GM19240 (cell line): ENCODE data around the gene ADAMTS14.
"Not testable (repeated sequence)": the region's sequence is repeated elsewhere in the genome, so short reads cannot be mapped to it uniquely, and the experiment has no call there.

Source experiments
- DNase-seq: peaks from one replicate; pipeline ENCODE4 v3.0.0; 2011; ENCODE audit warnings: low spot score; ENCODE audit not compliant: insufficient read length

The ADAMTS14 gene

DNA sequence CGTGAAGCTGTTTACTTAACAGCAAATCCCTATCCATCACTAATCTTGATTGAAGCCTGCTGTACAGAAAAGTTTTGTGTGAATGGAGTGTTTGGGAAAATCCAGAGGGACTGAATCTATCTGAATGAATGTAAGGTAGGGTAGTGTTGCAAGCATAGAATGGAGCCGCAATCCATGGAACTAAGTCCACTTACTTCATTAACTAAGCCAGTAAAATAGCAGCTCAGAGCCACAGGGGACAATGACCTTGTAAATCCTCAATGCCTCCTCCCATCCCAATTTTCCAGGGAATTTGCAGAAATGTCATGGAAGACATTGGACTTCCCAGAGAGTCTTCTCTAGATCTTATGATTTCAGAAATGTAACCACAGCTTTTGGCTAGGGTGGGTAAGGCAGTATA lies 97.7 kb downstream of the ADAMTS14 start:
- DNase-seq, result no peak

DNA sequence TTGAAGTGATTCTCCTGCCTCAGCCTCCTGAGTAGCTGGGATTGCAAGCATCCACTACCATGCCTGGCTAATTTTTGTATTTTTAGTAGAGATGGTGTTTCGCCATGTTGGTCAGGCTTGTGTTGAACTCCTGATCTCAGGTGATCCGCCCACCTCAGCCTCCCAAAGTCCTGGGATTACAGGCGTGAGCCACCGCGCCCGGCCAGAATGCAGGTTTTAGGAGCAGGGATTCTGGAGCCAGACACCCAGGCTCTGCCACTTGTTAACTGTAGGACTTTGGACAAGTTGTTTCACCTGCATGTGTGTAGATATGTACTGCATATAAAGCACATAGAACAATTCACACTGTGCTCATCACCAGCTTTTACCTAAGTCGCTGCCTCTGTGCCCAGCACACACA lies 98.2 kb downstream of the ADAMTS14 start:
- not testable (repeated sequence) for DNase-seq

DNA sequence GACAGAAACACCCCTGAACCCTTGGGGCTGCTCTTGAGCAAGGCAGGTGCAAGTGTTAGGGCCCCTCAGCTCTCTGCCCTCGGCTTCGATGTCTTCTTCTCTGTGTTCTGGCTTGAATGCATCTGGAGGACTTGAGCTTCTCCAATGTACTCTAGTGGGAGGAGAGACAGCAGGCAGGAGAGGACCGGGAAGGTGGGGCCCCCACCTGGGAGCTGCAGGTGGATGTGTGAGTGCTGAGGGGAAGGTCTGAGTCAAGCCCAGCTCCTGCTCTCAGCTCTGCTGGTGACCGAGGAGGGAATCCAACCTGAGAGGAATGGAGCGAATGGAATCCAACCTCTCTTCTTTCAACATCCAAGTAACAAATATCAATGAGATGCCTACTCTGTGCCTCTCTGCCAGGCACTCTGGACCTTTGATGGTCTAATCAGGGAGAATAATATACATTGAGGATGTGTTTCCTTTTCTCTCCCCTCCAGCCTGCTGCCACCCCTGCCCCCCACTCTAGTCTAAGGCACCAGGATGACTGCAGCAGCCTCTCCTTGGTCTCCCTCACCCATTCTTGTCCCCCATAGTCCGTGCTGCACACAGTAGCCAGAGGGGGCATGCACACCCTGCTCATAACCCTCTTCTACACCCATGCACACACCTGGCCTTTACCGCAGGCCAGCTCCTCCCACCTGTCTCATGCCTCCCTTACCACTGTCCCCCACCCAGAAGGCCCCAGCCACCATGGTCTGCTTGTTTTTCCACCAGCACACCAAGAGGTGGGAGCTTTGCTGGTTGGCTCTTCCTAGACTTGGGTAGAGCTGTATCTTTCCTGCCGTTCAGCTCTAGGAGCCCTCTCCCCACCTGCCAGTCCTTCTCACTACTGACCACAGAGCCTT lies 99.2 kb downstream of the ADAMTS14 start:
- no peak for DNase-seq

DNA sequence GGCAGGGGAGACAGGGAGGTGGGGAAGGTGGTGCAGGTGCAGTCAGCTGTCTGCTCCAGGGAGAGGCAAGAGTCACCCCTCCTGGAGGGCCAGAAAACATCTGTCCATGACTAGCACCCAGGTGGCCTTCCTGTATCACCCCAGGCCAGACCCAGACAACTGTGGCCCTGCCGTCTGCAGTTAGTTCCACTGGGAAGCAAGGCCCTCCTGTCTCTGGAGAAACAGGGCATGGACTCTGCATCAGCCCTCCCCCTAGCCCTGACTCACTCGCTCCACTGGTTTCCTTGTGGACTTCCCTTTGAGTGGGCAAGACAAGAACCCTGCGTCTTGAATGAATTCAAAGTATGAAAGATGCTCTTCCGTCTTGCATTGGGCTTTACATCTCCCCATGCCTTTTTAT lies 100.3 kb downstream of the ADAMTS14 start:
- DNase-seq, result no peak

DNA sequence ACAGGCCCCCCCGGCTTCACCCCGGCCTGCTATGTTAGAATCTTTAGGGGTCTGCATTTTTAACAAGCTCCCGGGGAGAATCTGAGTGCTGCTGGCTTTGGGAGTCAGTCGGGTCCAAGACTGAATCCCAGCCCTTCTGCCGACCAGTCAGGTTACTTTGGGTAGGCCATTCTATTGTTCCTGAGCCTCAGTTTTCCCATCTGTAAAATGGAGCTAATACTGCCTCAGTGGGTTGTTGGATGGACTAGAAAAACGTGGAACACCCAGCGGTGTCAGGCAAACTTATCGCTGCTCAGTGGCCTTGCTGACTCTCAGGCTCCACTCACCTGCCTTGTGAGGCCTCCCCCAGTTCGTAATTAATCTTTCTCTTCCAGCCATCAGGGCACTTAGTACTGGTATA lies 101.2 kb downstream of the ADAMTS14 start:
- DNase-seq, result no peak

DNA sequence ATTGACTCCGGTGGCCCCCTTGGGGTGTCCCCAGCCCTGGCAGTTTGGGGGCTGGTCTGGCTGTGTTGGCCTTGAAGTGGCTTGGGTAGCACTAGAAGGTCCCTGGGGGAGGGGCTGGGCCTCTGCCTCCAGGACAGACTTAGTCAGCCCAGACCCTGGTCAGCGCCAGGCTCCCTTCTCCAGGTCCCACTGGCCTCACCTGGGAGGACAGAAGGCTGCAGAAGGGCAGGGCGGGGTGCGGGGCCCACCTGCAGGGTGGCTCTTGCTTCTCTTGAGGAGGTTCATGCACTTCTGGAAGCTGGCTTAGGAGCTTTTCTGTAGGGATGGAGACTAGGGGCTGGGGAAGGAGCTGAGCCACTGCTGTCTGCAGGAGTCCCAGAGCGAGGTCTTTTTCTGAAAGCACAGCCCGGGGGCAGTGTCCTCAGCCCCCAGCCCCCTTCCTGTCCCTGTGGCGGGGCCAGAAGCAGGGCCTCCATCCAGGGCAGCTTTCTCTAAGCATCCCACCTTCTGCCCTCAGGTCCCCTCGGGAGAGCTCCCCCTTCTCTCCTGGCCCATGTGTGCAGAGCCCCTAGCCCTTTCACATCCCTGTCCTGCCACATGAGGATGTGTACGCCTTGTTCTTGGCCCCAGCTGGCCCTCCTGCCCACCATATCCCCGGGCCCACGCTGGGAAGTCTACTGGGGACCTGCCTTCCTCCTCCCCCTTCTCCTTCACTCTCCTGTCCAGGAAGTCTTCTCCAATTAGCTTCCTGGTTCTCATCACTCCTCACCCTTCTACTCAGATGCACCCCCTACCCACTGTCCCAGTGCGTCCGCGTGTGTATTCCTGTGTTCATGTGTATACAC lies 101.9 kb downstream of the ADAMTS14 start:
- DNase-seq, result no peak

DNA sequence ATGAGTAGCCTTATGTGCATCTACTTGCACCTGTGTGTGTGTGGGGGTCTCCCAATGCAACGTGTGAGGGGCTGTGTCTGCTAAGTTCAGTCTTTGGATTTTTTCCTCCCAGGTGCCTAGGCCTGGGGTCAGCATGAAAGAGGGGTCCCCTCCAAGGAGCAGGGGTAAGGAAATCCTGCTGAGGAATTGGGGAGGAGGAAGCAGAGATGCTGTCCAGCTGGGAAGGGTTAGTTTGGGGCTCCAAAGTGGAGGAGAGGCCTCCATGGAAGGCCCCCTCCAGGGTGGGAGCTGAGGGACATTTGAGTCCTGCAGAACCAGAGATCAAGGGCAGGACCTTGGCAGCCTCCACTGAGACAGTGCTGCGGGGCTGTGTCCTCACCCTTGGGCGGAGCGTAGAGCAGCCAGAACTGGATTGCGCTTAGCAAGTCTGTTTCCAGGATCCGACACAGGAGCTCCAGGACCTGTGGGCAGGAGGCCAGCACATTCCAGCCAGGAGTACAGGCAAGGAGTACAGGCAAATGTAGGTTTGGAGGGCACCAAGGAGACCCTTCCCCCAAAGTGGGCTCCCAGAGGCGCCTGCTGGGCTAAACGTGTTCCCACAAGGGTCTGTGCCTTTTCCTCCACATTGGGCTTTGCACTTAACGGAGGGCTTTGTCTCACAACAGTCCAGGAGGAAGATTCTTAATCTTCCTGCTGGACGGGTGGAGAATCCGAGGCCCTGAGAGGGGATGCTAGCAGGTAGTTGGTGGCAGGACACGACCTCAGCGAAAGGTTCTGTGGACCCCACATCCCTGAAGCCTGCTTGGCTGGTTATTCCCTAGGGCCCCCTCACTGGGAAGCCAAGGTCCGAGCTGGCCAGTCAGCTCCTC lies 102.7 kb downstream of the ADAMTS14 start:
- DNase-seq, result no peak

DNA sequence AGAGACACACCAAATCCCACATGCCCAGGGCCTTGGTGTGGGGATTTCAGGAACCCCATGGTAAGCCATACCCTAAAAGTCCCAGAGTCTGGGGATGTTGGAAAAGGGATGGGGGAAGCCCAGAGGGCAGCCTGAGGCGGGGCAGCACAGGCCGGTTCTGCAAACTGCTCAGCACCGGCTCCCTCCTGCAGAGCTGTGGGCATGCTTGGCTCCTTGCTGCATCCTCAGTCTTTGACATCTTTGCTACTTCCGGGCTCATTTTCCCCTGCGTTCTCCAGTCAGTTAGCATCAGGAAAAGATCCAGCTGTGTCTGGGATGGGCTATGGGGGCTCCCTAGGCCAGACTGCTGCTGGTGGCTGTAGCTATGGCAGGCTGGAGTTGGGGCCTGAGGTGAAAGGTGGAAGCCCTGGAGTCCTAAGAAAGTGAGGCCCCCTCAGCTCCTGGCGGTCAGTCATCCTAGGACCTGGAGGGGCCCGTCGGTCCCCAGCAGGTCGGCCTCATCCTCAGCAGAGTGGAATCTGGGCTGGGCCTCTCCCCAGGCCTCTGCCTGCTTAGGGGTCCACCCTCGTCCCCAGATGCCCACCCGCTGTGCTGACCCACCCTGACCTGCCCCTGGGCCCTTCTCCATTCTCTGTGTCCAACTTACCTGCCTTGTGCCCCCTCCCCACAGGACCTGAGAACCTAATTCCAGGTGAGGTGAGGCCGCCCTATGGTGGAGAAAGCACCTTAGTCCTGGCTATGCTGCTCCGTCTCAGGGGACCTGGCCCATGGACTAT lies 103.6 kb downstream of the ADAMTS14 start:
- DNase-seq, result no peak

DNA sequence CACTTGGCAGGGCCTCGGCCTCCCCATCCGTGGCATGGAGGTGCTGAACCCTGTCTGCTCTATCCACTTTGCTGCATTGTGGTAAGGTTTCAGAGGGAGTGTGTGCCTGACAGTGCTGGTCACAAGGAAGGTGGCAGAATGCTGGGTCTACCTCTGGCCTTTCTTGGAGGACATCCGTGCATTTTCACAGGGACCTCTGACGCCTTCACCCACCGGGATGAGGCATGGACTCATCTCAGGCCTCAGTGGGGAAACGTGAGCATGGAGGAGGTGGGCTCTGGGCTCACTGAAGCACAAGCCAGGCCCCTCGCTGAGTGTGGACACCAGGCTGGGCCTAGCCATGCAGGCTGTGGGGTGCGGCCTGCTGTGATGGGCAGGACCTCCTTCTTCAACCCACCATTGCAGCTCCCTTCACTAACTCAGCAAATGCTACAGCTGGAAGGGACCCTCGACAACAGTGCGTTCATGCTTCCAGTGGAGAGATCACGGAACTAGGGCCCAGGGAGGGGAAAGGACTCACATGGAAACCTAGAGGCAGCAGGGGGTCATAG lies 104.2 kb downstream of the ADAMTS14 start:
- DNase-seq, result no peak

DNA sequence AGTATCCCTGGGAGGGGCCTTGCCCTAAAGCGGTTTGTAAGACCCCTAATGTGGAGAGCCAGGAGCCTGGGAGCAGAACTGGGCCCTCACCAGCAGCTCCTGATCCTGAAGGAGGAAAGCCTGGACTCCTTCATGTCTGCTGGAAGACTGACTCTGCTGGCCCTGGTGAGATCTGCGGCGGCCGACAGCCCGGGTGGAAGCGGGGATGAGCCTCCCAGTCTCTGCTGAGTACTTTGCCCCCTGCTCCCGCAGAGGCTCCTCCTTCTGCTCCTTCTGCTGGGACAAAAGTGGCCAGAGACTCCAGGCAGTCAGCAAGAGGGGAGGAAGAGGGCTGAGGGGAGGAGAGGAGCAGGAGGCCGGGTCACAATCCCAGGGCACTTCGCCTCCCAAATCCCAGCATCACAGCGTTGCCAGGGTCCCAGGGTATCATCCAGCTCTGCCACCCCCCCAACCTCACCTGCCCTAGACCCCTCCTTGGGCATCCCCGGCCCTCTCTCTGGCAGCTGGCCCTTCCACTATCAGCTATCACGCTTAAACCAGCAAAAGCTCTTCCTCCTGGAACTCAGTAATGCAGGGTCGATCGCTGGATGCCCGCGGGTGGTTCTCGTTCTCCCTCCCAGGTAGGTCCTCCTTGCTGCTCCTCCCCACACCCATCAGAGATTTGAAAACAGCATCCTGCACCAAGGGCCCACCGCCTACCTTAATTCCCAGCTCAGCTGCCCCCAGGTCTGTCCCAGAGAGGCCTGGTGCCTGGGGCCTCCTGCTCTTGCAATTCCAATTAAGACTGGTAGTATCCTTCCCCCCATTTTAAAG lies 105.0 kb downstream of the ADAMTS14 start:
- DNase-seq, result no peak

DNA sequence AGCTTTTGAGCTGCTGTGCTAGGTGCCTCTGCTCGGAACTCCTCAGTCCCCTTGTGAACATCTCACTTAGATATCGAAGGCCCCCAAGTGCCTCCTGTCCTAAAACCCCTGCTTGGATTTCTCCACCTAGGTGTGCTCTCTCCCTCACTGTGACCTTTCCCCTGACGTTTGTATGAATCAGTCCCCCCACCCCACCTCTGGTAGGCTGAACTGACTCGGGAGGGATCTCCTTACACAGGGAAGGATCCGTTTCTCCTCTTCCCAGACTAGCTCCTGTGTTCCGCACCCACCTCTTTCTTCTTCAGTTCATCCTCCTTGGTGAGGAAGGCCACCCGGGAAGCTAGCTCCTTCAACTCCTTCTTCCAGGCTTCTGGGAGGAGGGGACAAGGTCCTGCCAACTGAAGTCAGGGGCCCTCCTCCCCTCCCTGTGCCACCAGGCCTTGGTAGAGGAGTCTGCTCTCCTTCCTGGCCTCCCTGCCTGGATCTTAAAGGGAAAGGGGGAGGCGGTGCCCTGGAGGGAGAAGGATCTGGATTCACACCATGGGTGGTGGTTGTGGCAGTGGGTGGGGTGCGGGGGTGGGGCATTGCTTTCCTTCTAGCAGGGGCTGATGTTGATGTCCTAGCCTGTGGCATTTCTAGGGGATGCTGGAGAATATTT lies 106.1 kb downstream of the ADAMTS14 start:
- DNase-seq, result no peak

DNA sequence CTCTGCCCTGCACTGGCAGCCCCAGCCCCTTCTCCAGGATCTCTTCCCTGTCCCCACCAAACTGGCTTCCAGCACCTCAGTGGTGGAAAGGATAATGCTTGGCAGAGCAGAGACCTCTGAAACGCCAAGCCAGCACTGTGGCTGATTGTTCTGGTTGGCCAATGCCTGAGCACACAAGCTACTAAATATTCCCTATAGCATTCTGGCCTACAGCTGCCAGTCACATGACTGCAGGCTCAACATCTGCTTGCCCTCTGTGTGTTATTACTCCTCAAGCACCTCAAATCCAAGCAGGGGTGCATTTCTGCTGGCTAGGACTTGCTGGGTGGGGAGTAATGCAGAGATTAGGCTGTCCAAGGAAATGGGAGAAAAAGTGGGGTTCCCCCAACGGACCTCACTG lies 106.8 kb downstream of the ADAMTS14 start:
- DNase-seq, result no peak

DNA sequence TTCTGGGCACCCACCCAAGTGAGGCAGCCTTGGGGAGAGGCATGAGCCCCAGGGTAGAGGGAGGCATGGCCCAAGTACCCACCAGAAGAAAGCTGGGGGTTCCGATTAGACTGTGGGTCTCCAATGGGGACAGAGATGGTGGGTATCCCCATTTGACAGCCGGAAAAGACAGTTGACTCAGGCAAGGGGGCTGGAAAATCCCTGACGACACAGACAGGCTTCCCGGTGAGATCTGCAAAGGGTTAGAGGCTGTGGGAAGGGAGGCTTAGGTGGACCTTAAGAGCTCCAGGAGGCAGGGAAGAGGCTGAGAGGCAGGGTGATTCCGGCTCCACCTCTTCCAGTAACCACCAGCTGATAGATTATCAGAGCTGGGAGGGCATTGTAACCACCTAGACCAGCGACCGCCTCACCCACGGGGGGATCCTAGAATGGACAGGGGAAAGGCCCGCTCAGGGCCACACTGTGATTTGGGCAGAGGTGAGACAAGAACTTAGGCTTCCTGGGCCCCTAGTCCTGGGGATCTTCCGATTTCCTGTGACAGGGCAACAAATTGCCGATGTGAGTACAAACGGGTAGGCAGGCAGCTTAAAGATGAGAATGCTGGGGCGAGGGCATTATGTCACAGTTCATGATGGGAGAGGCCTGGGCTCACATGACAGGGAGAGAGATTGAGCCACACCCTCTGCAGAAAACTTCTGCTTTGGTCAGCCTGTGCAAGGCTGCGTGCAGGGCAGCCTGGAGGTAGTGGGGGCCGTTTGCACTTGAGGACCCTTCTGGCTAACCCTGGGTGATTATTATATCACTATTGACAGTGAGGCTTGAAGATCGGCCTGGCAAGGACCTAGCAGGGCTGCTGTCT lies 107.4 kb downstream of the ADAMTS14 start:
- no peak for DNase-seq

DNA sequence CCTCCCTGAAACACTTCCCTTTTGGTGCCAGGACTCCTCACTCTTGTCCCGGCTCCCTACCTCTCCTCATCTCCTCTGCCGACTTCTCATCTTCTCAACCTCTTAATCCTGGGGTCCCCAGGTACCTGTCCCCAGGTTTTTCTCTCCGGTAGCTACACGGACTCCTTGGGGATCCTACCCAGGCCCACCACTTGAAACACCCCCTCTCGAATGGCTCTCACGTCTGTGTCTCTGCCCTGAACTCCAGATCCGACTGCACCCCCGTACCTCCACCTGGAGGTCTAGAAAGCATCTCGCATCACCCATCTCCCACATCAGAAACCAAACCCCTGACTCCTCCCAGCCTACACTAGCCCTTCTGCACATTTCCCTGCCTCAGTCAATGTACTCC lies 108.1 kb downstream of the ADAMTS14 start:
- DNase-seq, result no peak

DNA sequence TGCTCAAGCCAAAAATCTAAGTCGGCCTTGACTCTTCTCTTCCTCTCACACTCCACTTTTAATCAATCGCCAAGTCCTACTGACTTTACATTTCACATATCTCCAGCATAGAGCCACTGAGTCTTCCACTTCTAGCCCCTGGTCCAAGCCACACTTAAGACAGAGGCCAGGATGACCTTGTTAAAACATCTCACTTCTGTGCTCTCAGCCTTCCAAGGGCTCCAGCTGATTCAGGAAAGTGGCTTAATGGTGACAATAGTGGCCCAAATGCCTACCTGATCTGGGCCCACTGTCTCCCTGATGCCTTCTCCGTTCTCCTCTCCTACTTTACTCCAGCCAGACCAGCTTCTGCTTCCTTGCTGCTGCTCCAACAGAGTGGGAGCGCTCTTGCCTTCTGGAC lies 108.5 kb downstream of the ADAMTS14 start:
- no peak for DNase-seq

DNA sequence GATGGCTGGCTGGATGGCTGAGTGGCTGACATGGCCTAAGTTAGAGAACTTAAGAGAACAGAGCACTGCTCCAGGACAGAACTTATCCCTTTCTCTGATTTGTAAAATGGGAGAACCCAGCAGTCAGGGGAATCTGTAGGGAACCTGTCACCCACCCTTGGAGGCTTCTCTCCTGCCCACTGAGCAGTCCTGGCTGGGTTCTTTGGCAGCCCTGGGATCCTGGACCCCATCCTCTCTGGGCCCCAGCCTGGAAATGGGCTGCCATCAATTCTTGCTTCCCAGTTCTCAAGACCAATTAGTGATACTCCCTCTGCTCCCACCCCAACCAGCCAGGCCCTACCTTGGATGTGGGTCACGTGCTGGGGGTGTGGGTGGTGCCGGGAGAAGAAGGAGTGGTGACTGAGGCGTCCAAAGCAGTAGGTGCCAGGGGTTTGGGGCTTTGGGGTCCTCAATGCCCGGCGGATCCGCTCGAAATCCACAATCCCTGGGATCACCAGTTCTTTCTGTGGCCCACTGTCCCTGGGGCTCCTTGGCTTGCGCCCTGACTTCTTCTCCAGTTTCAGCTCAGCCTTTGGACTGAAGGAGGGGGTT lies 109.2 kb downstream of the ADAMTS14 start:
- DNase-seq, result no peak

DNA sequence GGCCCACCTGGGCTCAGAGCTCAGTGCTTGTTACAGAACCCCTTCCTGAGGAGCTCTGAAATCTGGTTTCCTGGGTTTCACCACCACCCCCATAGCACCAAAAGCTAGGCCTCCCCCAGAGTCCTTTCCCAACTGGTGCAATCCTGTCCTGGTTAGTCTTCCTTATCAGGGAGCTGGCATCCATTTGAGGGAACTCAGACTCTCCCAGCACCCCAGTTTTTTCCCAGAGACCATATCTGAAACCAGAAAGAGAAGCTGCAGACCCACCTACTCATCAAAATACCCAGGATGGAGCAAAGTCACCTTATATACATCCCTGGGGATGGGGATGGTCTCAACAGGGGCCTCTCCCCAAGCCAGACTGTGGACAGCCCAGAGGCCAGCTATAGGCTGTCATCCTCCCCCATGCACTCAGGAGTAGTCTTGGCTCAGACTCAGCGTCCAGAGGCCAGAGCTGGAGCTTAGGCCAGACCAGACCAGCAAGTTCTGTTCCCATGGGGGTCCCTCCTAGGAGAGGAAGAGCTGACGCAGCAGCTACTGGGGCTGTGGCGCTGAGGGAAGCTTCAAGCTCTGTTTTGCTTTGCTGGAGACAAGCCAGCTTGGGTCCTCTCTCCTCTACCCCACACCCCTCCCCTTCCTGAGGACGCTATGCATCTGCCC lies 109.9 kb downstream of the ADAMTS14 start:
- no peak for DNase-seq
